HEK293 (cell line): Measurements from ENCODE around the gene LAMB1.

ENCODE experiments used
- PRDM6 ChIP-seq: fragments of 450-650 bp; formaldehyde crosslinking; IDR thresholded peaks from 2 replicates; pipeline ENCODE4 v1.5.1; 2017; ENCODE audit warnings: missing biosample characterization, missing genetic modification characterization
- ZNF518A ChIP-seq: fragments of 450-650 bp; formaldehyde crosslinking; conservative IDR thresholded peaks from 2 replicates; pipeline ENCODE4 v1.5.1; 2016; ENCODE audit warnings: low read depth, missing biosample characterization, missing genetic modification characterization

- peak; percentile 23; the same call in 1 of the 2 replicates for TF ChIP-seq PRDM6 (tag by site-specific recombination)
- no peak for TF ChIP-seq ZNF518A (tag by site-specific recombination)
These were observed 4.3 kb upstream of the LAMB1 start for GRCh38 chr7:108007261-108007660.
